Gastrocnemius medialis (tissue), 4 donors: Measurements from ENCODE around the gene THOP1.
"Not testable (repeated sequence)": the region's sequence is repeated elsewhere in the genome, so short reads cannot be mapped to it uniquely, and the experiment has no call there.

Source experiments
- CTCF ChIP-seq, 5 experiments: fragments of 450-650 bp in 3 of 5; fragments of 200-600 bp in 2 of 5; sonication (generic) in 2 of 5; IDR thresholded peaks in 4 of 5; conservative IDR thresholded peaks in 1 of 5; 1 replicate in 4 of 5; 2 replicates in 1 of 5; pipeline ENCODE4 v1.5.1; 2016 to 2019; ENCODE audit warnings: antibody characterized with exemption in 5 of 5, mild to moderate bottlenecking in 3 of 5, moderate library complexity in 3 of 5
- POLR2A ChIP-seq, 2 donors: fragments of 450-650 bp; IDR thresholded peaks; one replicate each; pipeline ENCODE4 v1.6.1; 2017; ENCODE audit warnings: antibody characterized with exemption in 2 of 2, mild to moderate bottlenecking in 2 of 2, moderate library complexity in 2 of 2

DNA sequence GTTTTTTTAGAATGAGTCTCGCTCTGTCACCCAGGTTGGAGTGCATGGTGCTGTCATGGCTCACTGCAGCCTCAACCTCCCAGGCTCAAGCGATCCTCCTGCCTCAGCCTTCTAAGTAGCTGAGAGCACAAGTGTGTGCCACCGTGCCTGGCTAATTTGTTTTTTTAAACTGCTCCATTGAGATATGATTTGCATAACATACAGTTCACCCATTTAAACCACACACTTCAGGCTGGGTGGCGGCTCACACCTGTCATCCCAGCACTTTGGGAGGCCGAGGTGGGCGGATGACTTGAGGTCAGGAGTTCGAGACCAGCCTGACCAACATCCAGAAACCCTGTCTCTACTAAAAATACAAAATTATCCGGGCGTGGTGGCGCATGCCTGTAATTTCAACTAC is 7.4 kb downstream of the THOP1 start:
- TF ChIP-seq CTCF (IDR thresholded peaks at IDR 0.05 in 4 of 5, conservative IDR thresholded peaks at IDR 0.05 in 1 of 5); POLR2A (IDR thresholded peaks at IDR 0.05): not testable (repeated sequence)
